GM04503 (cell line): Measurements from ENCODE around the gene HTR3E.

Source experiments
- DNase-seq: peaks from one replicate; pipeline ENCODE4 v3.0.0-alpha.2; 2012; ENCODE audit warnings: low read depth

HTR3E gene

GRCh38 chr3:184156522-184156955 is 59.7 kb downstream of the HTR3E start:
- DNase-seq, result no peak
